ENCODE data around the gene RPL10.

RPL10 gene

GRCh38 chrX:154449618-154450017 is 51.4 kb downstream of the RPL10 start:
- no peak for TF ChIP-seq CTCF (IDR thresholded peaks at IDR 0.05)

GRCh38 chrX:154450312-154450711 is 52.1 kb downstream of the RPL10 start:
- TF ChIP-seq CTCF (IDR thresholded peaks at IDR 0.05) = no peak

Measured in LNCAP (cell line).